GM12878 (cell line): ENCODE results near the gene PLIN3.

Source experiments
- POLR2A ChIP-seq: IDR thresholded peaks from 2 replicates; pipeline ENCODE4 v1.6.1; 2011; ENCODE audit warnings: low read depth, mild to moderate bottlenecking, low read length
- TCF7 ChIP-seq: IDR thresholded peaks from 2 replicates; pipeline ENCODE4 v1.6.1; 2014; ENCODE audit warnings: antibody characterized with exemption, borderline replicate concordance
- TF ChIP-seq, protein P1 (sequence below), 3 experiments: IDR thresholded peaks in 2 of 3; conservative IDR thresholded peaks in 1 of 3; 2 replicates each; pipeline ENCODE4 v1.5.1; 2011; ENCODE audit warnings: low read depth in 3 of 3, low read length in 3 of 3, mild to moderate bottlenecking in 3 of 3, control low read depth in 2 of 3, moderate library complexity in 2 of 3, inconsistent platforms in 1 of 3, mixed read lengths in 1 of 3; ENCODE audit not compliant: control insufficient read depth in 2 of 3, insufficient read depth in 1 of 3; ENCODE audit errors: extremely low read depth in 1 of 3

DNA sequence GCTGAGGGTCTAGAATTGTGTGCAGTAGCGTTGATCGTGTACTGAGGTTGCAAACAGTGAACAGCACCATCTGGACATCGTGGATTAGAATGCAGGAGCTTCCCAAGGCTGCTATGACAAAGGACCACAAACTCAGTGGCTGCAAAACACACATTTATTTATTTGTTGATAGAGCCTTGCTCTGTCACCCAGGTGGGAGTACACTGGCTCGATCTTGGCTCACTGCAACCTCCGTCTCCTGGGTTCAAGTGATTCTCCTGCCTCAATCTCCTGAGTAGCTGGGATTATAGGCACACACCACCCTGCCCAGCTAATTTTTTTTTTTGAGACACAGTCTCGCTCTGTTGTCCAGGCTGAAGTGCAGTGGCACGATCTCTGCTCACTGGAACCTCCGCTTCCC, 39.5 kb upstream of the PLIN3 start:
- TF ChIP-seq POLR2A (no peak), TCF7 (no peak)
- TF ChIP-seq, protein P1, sequence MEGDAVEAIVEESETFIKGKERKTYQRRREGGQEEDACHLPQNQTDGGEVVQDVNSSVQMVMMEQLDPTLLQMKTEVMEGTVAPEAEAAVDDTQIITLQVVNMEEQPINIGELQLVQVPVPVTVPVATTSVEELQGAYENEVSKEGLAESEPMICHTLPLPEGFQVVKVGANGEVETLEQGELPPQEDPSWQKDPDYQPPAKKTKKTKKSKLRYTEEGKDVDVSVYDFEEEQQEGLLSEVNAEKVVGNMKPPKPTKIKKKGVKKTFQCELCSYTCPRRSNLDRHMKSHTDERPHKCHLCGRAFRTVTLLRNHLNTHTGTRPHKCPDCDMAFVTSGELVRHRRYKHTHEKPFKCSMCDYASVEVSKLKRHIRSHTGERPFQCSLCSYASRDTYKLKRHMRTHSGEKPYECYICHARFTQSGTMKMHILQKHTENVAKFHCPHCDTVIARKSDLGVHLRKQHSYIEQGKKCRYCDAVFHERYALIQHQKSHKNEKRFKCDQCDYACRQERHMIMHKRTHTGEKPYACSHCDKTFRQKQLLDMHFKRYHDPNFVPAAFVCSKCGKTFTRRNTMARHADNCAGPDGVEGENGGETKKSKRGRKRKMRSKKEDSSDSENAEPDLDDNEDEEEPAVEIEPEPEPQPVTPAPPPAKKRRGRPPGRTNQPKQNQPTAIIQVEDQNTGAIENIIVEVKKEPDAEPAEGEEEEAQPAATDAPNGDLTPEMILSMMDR (IDR thresholded peaks at IDR 0.05 in 2 of 3, conservative IDR thresholded peaks at IDR 0.05 in 1 of 3; ENCODE audit: control insufficient read depth in 2 of 3, extremely low read depth in 1 of 3, insufficient read depth in 1 of 3, low read depth in 3 of 3, low read length in 3 of 3) = no peak
